ENCODE data around the gene VPS37D.
A peak's percentile ranks its signal among the peaks of the same experiment; 100 is the strongest.
"Not testable (repeated sequence)": the region's sequence is repeated elsewhere in the genome, so short reads cannot be mapped to it uniquely, and the experiment has no call there.

Gene VPS37D

DNA sequence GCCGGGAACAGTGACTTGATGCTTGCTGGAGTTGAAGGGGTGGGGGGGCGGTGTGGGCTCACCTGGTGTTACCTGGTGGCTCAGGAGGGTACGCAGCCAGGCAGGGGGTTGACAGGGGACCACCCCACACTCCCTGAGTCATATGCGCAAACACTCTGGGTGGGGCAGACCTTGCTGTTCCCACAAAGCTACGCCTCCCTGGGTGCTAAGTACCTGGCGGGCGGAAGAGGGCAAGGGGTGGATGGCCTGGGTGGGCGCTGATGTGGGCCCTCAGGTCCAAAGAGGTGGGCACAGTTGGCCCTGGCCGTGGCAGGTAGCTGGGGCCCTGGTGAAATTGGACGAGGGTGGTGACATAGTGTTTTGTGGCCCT, 37.9 kb downstream of the VPS37D start:
- no peak overlapping the region for H3K4me3 ChIP-seq (replicated peaks in 1 of 2; ENCODE audit: low read depth in 2 of 2, low read length in 2 of 2)
- DNase-seq (ENCODE audit: low read depth in 2 of 2), result no peak
- TF ChIP-seq, protein P1, sequence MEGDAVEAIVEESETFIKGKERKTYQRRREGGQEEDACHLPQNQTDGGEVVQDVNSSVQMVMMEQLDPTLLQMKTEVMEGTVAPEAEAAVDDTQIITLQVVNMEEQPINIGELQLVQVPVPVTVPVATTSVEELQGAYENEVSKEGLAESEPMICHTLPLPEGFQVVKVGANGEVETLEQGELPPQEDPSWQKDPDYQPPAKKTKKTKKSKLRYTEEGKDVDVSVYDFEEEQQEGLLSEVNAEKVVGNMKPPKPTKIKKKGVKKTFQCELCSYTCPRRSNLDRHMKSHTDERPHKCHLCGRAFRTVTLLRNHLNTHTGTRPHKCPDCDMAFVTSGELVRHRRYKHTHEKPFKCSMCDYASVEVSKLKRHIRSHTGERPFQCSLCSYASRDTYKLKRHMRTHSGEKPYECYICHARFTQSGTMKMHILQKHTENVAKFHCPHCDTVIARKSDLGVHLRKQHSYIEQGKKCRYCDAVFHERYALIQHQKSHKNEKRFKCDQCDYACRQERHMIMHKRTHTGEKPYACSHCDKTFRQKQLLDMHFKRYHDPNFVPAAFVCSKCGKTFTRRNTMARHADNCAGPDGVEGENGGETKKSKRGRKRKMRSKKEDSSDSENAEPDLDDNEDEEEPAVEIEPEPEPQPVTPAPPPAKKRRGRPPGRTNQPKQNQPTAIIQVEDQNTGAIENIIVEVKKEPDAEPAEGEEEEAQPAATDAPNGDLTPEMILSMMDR (IDR thresholded peaks at IDR 0.05; ENCODE audit: low read depth, low read length), result no peak

DNA sequence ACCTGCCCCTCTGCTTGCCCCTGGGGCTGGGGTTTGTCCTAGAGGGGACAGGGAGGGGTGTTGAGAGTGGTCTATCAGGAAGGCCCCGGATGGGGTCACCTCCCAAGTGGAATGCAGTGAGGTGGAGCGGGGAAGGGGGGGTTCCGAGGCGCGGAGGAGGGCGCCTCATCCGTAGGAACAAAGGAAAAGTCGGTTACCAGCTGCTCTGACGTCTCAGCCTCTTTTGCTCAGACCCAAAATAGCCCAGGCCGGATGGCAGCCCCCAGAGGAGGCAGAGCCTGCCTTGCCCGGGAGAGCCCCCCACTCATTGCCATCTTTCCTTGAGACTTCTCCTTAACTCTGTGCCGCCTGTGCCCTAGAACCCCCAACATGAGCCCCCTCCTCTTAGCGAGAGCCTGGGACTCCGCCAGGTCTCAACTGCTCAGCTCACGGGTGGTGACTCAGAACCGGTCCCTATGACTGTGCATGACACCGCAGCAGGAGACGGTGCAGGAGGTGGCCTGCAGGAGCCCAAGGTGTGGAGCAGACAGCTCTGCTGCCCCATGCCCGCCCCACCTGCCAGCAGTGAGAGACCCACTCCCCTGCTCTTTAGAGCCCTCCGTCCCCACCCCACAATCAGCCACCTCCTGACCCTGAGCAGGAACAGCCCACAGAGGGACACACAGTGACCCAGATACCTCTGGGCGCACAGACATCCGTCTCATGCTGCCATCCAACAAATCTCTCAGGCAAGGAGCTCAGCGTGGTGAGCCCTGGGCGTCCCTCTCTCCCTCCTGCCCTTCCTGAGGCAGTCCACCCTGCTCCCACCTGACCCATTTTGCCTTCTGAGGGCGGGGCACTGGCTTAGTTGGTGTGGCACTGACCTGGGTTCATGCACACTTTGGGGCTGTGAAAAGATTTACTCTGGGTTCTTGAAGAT, 38.8 kb downstream of the VPS37D start:
- H3K4me3 ChIP-seq (replicated peaks in 1 of 2; ENCODE audit: low read depth in 2 of 2, low read length in 2 of 2), result no peak overlapping the region
- TF ChIP-seq, protein P1 (IDR thresholded peaks at IDR 0.05; ENCODE audit: low read depth, low read length), result no peak
- peak in 1 of 2 donors; percentile 74 for DNase-seq (ENCODE audit: low read depth in 2 of 2)

DNA sequence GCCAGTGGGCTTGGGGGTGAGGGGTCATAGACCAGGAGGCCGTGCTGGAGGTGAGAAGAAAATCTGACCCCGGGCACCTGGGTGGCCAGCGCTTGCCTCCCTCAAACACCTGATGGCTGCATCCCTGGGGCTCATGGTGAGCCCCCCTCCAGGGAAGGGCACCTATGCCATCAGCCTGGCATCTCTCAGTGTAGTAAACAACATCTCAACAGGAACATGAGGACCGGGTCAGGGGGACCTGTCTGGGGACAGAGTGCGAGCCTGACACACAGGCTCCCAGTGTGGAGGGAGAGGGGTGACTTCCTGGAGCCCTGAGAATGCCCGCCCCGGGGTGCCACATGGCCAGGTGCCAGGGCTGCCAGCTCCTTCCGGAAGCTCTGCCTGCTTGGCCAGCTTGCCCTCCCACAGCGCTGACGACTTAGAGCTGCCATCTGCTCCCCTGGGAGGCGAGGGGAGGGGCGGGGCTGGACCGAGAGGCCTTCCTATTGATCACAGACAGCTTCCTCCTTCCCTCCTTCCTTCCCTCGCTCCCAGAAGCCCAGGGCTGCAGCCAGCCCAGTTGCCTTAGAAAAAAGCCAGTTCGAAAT, 39.5 kb downstream of the VPS37D start:
- TF ChIP-seq, protein P1 (IDR thresholded peaks at IDR 0.05; ENCODE audit: low read depth, low read length), result no peak
- no peak for DNase-seq (ENCODE audit: low read depth in 2 of 2)
- no peak overlapping the region for H3K4me3 ChIP-seq (replicated peaks in 1 of 2; ENCODE audit: low read depth in 2 of 2, low read length in 2 of 2)

DNA sequence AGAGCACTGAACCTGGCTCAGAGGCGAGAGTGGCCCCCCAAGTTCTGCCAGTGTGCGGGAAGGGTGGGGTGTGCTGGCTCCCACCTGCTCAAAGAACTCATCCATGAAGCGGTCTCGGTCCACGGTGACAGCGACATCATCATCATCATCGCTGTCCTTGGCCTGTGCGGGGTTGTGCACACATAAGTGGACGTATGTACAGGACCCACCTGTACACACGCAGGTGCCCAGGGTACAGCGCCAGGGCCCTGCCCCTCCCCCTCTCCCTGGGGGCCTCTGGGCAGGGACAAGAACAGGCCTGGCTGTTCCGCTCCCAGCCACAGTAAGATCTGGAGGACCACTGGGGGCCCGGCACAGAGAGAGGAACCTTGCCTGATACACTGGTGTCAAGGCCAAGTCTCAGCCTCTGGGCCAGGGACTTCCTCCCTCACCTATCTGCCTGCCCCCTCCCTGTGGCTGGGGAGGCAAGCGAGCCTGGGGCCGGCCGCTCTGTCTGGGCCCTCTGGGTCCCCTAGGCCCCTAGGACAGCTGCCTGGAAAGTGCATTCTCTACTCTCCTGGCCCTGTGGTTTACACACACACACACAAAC, 41.4 kb downstream of the VPS37D start:
- H3K4me3 ChIP-seq (replicated peaks in 1 of 2; ENCODE audit: low read depth in 2 of 2, low read length in 2 of 2), result no peak overlapping the region
- TF ChIP-seq, protein P1 (IDR thresholded peaks at IDR 0.05; ENCODE audit: low read depth, low read length), result no peak
- no peak for DNase-seq (ENCODE audit: low read depth in 2 of 2)

DNA sequence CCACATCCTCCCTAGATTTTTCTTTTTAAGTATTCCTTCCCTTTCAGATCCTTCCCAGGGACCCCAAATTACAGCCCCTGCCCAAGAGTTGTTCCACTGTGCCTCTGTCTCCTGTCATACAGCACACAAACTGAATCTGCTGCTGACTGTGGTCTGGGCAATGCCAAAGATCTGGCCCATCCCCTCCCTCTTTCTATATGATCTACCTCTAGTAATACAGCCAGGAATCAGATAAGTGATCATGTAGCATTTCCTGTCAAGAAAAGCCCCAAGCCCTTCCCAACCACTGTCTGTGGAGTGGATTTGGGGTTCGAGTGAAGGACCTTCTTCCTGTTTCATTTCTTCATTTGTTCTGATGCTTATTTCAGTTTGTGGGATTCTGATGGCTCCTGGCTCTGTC, 45.1 kb downstream of the VPS37D start:
- DNase-seq (ENCODE audit: low read depth in 2 of 2), result no peak
- TF ChIP-seq, protein P1 (IDR thresholded peaks at IDR 0.05; ENCODE audit: low read depth, low read length), result no peak
- H3K4me3 ChIP-seq (replicated peaks in 1 of 2; ENCODE audit: low read depth in 2 of 2, low read length in 2 of 2), result no peak overlapping the region

DNA sequence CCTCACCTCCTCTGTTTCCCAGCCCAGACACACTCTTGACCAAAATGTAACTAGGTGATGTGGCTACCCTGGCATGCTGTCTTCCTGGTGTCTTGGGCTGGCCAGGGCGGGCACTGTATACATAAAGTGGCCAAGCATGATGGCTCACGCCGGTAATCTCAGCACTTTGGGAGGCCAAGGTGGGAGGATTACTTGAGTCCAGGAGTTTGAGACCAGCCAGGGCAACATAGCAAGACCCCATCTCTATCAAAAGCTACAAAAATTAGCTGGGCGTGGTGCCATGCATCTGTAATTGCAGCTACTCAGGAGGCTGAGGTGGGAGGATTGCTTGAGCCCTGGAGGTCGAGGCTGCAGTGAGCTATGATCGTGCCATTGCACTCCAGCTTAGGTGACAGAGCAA, 45.7 kb downstream of the VPS37D start:
- DNase-seq (ENCODE audit: low read depth in 2 of 2); H3K4me3 ChIP-seq (replicated peaks in 1 of 2; ENCODE audit: low read depth in 2 of 2, low read length in 2 of 2): not testable (repeated sequence)

DNA sequence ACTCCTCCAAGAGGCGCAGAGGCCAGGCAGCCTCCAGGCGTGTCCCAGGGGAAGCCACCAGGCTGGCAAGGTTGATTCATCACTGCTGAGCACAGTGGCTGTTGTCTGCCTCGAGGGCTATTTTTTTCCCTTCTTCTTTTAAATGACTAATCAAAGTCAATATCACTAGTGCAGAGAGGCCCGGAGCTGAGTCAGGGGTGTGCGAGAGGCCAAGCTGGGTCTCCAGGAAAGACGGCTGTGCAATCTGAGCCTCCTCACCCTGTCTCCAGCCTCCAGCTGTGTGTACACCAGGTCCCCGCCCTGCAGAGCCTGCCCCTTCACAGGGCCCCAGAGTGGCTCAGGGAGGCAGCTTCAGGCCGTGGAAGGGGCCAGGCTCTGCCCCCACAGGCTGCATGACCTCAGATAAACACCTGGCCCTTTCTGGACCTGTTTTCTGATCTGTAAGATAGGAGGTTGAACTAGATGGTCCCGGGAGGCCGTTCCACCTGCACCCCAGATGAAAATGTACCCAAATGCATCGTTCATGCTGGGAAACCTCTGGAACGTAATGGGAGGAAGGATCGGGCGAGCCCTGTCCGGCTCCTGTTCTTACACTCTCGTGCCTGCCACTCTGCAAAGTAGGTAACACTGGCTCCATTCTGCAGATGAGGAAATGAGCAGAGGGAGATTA, 48.2 kb downstream of the VPS37D start:
- TF ChIP-seq, protein P1 (IDR thresholded peaks at IDR 0.05; ENCODE audit: low read depth, low read length), result no peak
- peak overlapping the region in 1 of 2 donors; percentile 81 for H3K4me3 ChIP-seq (replicated peaks in 1 of 2; ENCODE audit: low read depth in 2 of 2, low read length in 2 of 2)
- peak; percentile 85 to 98 for DNase-seq (ENCODE audit: low read depth in 2 of 2)
